Liver (tissue), 9 donors: Measurements from ENCODE around the gene CHORDC1. TPM values are rescaled to one million over a fixed set of nuclear protein-coding genes. Genes with fewer than 3 reads are reported as not detected.

Experiments
- DNase-seq: peaks from one replicate; pipeline ENCODE4 v3.0.0-alpha.2; 2017; ENCODE audit warnings: low spot score
- H3K27ac ChIP-seq, 2 donors: one replicate each; pipeline ENCODE4 v1.7.0; 2013; ENCODE audit warnings: inconsistent platforms in 2 of 2, low read length in 2 of 2, control low read depth in 1 of 2, low read depth in 1 of 2, mild to moderate bottlenecking in 1 of 2
- H3K27me3 ChIP-seq, 4 donors: one replicate each; pipeline versions ENCODE4 v1.6.1 to v1.7.0; 2013; ENCODE audit warnings: low read length in 3 of 4, inconsistent platforms in 1 of 4, mild to moderate bottlenecking in 1 of 4, moderate library complexity in 1 of 4; ENCODE audit not compliant: control insufficient read depth in 4 of 4, insufficient read depth in 4 of 4
- H3K36me3 ChIP-seq, 4 donors: one replicate each; pipeline versions ENCODE4 v1.6.1 to v1.7.0; 2013; ENCODE audit warnings: low read length in 3 of 4, mild to moderate bottlenecking in 3 of 4, low read depth in 1 of 4, moderate library complexity in 1 of 4; ENCODE audit not compliant: control insufficient read depth in 4 of 4, insufficient read depth in 3 of 4
- H3K4me1 ChIP-seq, 4 donors: one replicate each; pipeline versions ENCODE4 v1.6.1 to v1.7.0; 2013; ENCODE audit warnings: low read length in 3 of 4, mild to moderate bottlenecking in 3 of 4, moderate library complexity in 1 of 4; ENCODE audit not compliant: control insufficient read depth in 4 of 4, insufficient read depth in 4 of 4
- H3K4me3 ChIP-seq, 3 donors: one replicate each; pipeline versions ENCODE4 v1.6.1 to v1.7.0; 2013; ENCODE audit warnings: low read length in 3 of 3, control low read depth in 1 of 3, low read depth in 1 of 3, mild to moderate bottlenecking in 1 of 3
- H3K9ac ChIP-seq, 2 donors: one replicate each; pipeline ENCODE4 v1.7.0; 2013; ENCODE audit warnings: low read length in 2 of 2, mild to moderate bottlenecking in 2 of 2, moderate library complexity in 2 of 2, control low read depth in 1 of 2, low read depth in 1 of 2
- H3K9me3 ChIP-seq, 4 donors: one replicate each; pipeline versions ENCODE4 v1.6.1 to v1.7.0; 2013; ENCODE audit warnings: low read length in 3 of 4; ENCODE audit not compliant: control insufficient read depth in 4 of 4
- ATF3 ChIP-seq: IDR thresholded peaks from 2 replicates; pipeline ENCODE4 v1.6.1; 2016; ENCODE audit warnings: antibody characterized with exemption
- EGR1 ChIP-seq, 2 donors: IDR thresholded peaks; 2 replicates each; pipeline ENCODE4 v1.6.1; 2016 to 2018; ENCODE audit warnings: antibody characterized with exemption in 2 of 2, low read depth in 2 of 2
- FOXA1 ChIP-seq: IDR thresholded peaks from 2 replicates; pipeline ENCODE4 v1.6.1; 2016; ENCODE audit warnings: antibody characterized with exemption
- FOXA2 ChIP-seq: IDR thresholded peaks from 2 replicates; pipeline ENCODE4 v1.6.1; 2016; ENCODE audit warnings: antibody characterized with exemption
- GABPA ChIP-seq, 2 donors: IDR thresholded peaks in 1 of 2; conservative IDR thresholded peaks in 1 of 2; 2 replicates each; pipeline ENCODE4 v1.6.1; 2016; ENCODE audit warnings: antibody characterized with exemption in 2 of 2, mild to moderate bottlenecking in 1 of 2, moderate library complexity in 1 of 2
- HNF4A ChIP-seq, 2 donors: conservative IDR thresholded peaks; 2 replicates each; pipeline ENCODE4 v1.6.1; 2016; ENCODE audit warnings: antibody characterized with exemption in 2 of 2, mild to moderate bottlenecking in 2 of 2
- HNF4G ChIP-seq: IDR thresholded peaks from 2 replicates; pipeline ENCODE4 v1.6.1; 2016; ENCODE audit warnings: antibody characterized with exemption
- JUND ChIP-seq, 2 donors: IDR thresholded peaks; 2 replicates each; pipeline ENCODE4 v1.6.1; 2016; ENCODE audit warnings: antibody characterized with exemption in 2 of 2
- NR2F2 ChIP-seq: IDR thresholded peaks from 2 replicates; pipeline ENCODE4 v1.6.1; 2016; ENCODE audit warnings: antibody characterized with exemption
- RAD21 ChIP-seq, 2 donors: IDR thresholded peaks; 2 replicates each; pipeline ENCODE4 v1.6.1; 2016; ENCODE audit warnings: antibody characterized with exemption in 2 of 2, mild to moderate bottlenecking in 2 of 2
- RXRA ChIP-seq, 2 donors: IDR thresholded peaks; 2 replicates each; pipeline ENCODE4 v1.6.1; 2017 to 2018; ENCODE audit warnings: antibody characterized with exemption in 2 of 2, mild to moderate bottlenecking in 1 of 2
- SP1 ChIP-seq: IDR thresholded peaks from 2 replicates; pipeline ENCODE4 v1.6.1; 2018; ENCODE audit warnings: antibody characterized with exemption, mild to moderate bottlenecking
- TAF1 ChIP-seq: conservative IDR thresholded peaks from 2 replicates; pipeline ENCODE4 v1.6.1; 2016; ENCODE audit warnings: antibody characterized with exemption, mild to moderate bottlenecking
- YY1 ChIP-seq: IDR thresholded peaks from 2 replicates; pipeline ENCODE4 v1.6.1; 2016; ENCODE audit warnings: antibody characterized with exemption, mild to moderate bottlenecking
- ZBTB33 ChIP-seq: IDR thresholded peaks from 2 replicates; pipeline ENCODE4 v1.6.1; 2016; ENCODE audit warnings: antibody characterized with exemption
- WGBS: extraction: QIAGEN DNeasy Blood & Tissue Kit; methylation state at CpG from one replicate; pipeline ENCODE4 v1.1.7; 2013; 5-methylcytosine and 5-hydroxymethylcytosine counted together
- polyA plus RNA-seq, 2 donors: library from polyadenylated mRNA; stranded (reverse) in 1 of 2; unstranded in 1 of 2; fragments of 200-250 nt in 1 of 2; fragments of >200 nt in 1 of 2; fragmentation: Nextera tagmentation in 1 of 2; extraction: Ambion mirVana in 1 of 2; gene quantifications; one replicate each; pipeline versions ENCODE4 v1.2.1 to v1.2.3, GENCODE V29; 2013 to 2015
- total RNA-seq, 2 donors: library from RNA; depleted of rRNA; stranded (reverse); fragments of >200 nt; gene quantifications; one replicate each; pipeline ENCODE4 v1.2.3, GENCODE V29; 2014
- TF ChIP-seq, protein P1 (sequence below): IDR thresholded peaks from 2 replicates; pipeline ENCODE4 v1.6.1; 2016; ENCODE audit warnings: antibody characterized with exemption
- TF ChIP-seq, protein P2 (sequence below): IDR thresholded peaks from 2 replicates; pipeline ENCODE4 v1.6.1; 2016; ENCODE audit warnings: antibody characterized with exemption, mild to moderate bottlenecking
- TF ChIP-seq, protein P3 (sequence below): fragments of 150-350 bp; IDR thresholded peaks from 2 replicates; pipeline ENCODE4 v1.5.1; 2017; ENCODE audit warnings: improper control_type of control experiment, low read depth, low read length; ENCODE audit not compliant: missing input control
- donor health status: healthy.
- donor health status: healthy.
- donor health status: healthy.
- donor health status: healthy.
- donor health status: healthy.

Gene CHORDC1
- total and polyA plus RNA-seq, 4 donors: 9.4 to 39.5 (median 16.7) TPM

GRCh38 chr11:90228056-90228455, 5.2 kb upstream of the CHORDC1 start:
- Histone ChIP-seq H3K9ac (no peak overlapping the region), H3K27me3 (no peaks in the 10 kb centered on the region), H3K27ac (no peak overlapping the region), H3K9me3 (no peaks in the 10 kb centered on the region), H3K4me3 (no peak overlapping the region), H3K4me1 (peaks cover 0 to 6% (median 1%) of the 10 kb centered on the region in 4 donors), H3K36me3 (no peaks in the 10 kb centered on the region)
- TF ChIP-seq GABPA (IDR thresholded peaks at IDR 0.05 in 1 of 2, conservative IDR thresholded peaks at IDR 0.05 in 1 of 2) (no peak), ATF3 (no peak), RXRA (IDR thresholded peaks at IDR 0.05) (no peak), HNF4G (no peak), FOXA1 (no peak), RAD21 (IDR thresholded peaks at IDR 0.05) (no peak), SP1 (no peak), ZBTB33 (no peak), HNF4A (conservative IDR thresholded peaks at IDR 0.05) (no peak), YY1 (no peak), EGR1 (IDR thresholded peaks at IDR 0.05; ENCODE audit: low read depth in 2 of 2) (no peak), NR2F2 (no peak), FOXA2 (no peak), JUND (IDR thresholded peaks at IDR 0.05) (no peak), TAF1 (no peak)
- TF ChIP-seq, protein P1, sequence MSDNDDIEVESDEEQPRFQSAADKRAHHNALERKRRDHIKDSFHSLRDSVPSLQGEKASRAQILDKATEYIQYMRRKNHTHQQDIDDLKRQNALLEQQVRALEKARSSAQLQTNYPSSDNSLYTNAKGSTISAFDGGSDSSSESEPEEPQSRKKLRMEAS: no peak
- TF ChIP-seq, protein P2, sequence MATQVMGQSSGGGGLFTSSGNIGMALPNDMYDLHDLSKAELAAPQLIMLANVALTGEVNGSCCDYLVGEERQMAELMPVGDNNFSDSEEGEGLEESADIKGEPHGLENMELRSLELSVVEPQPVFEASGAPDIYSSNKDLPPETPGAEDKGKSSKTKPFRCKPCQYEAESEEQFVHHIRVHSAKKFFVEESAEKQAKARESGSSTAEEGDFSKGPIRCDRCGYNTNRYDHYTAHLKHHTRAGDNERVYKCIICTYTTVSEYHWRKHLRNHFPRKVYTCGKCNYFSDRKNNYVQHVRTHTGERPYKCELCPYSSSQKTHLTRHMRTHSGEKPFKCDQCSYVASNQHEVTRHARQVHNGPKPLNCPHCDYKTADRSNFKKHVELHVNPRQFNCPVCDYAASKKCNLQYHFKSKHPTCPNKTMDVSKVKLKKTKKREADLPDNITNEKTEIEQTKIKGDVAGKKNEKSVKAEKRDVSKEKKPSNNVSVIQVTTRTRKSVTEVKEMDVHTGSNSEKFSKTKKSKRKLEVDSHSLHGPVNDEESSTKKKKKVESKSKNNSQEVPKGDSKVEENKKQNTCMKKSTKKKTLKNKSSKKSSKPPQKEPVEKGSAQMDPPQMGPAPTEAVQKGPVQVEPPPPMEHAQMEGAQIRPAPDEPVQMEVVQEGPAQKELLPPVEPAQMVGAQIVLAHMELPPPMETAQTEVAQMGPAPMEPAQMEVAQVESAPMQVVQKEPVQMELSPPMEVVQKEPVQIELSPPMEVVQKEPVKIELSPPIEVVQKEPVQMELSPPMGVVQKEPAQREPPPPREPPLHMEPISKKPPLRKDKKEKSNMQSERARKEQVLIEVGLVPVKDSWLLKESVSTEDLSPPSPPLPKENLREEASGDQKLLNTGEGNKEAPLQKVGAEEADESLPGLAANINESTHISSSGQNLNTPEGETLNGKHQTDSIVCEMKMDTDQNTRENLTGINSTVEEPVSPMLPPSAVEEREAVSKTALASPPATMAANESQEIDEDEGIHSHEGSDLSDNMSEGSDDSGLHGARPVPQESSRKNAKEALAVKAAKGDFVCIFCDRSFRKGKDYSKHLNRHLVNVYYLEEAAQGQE: no peak
- TF ChIP-seq, protein P3, sequence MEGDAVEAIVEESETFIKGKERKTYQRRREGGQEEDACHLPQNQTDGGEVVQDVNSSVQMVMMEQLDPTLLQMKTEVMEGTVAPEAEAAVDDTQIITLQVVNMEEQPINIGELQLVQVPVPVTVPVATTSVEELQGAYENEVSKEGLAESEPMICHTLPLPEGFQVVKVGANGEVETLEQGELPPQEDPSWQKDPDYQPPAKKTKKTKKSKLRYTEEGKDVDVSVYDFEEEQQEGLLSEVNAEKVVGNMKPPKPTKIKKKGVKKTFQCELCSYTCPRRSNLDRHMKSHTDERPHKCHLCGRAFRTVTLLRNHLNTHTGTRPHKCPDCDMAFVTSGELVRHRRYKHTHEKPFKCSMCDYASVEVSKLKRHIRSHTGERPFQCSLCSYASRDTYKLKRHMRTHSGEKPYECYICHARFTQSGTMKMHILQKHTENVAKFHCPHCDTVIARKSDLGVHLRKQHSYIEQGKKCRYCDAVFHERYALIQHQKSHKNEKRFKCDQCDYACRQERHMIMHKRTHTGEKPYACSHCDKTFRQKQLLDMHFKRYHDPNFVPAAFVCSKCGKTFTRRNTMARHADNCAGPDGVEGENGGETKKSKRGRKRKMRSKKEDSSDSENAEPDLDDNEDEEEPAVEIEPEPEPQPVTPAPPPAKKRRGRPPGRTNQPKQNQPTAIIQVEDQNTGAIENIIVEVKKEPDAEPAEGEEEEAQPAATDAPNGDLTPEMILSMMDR: no peak
- 96% methylated on average over 3 of the region's 3 CpGs for WGBS
- no peak for DNase-seq
